NT2/D1 (cell line): Measurements from ENCODE around the gene SRP72.
A peak's percentile ranks its signal among the peaks of the same experiment; 100 is the strongest.
"Not testable (repeated sequence)": the region's sequence is repeated elsewhere in the genome, so short reads cannot be mapped to it uniquely, and the experiment has no call there.

ENCODE experiments used
- DNase-seq: peaks from one replicate; pipeline ENCODE4 v3.0.0-alpha.2; 2011; ENCODE audit warnings: low read depth, low spot score
- H3K27me3 ChIP-seq: 2 replicates; pipeline ENCODE4 v1.6.0; 2011; ENCODE audit warnings: mild to moderate bottlenecking; ENCODE audit not compliant: insufficient read length, insufficient read depth
- H3K36me3 ChIP-seq: 2 replicates; pipeline ENCODE4 v1.6.1; 2011; ENCODE audit warnings: mild to moderate bottlenecking, low read length, mixed read lengths; ENCODE audit not compliant: insufficient read depth, insufficient read length
- H3K4me1 ChIP-seq: 2 replicates; pipeline ENCODE4 v1.5.1; 2011; ENCODE audit not compliant: insufficient read depth, insufficient read length
- H3K4me3 ChIP-seq: 2 replicates; pipeline ENCODE4 v1.5.1; 2011; ENCODE audit warnings: low read depth; ENCODE audit not compliant: insufficient read length
- H3K9ac ChIP-seq: 2 replicates; pipeline ENCODE4 v1.6.0; 2011; ENCODE audit warnings: low read depth; ENCODE audit not compliant: insufficient read length
- H3K9me3 ChIP-seq: 2 replicates; pipeline ENCODE4 v1.5.1; 2011; ENCODE audit warnings: mild to moderate bottlenecking, low read length; ENCODE audit not compliant: insufficient read depth
- SUZ12 ChIP-seq: IDR thresholded peaks from 2 replicates; pipeline ENCODE4 v1.6.1; 2011; ENCODE audit not compliant: insufficient read length, insufficient read depth; ENCODE audit errors: extremely low read depth
- YY1 ChIP-seq: IDR thresholded peaks from 2 replicates; pipeline ENCODE4 v1.6.1; 2011; ENCODE audit not compliant: insufficient read length, insufficient read depth
- ZNF274 ChIP-seq: IDR thresholded peaks from 2 replicates; pipeline ENCODE4 v1.6.1; 2011; ENCODE audit warnings: mild to moderate bottlenecking, low read depth, low read length

SRP72 gene

GRCh38 chr4:56448301-56448700 lies 19.1 kb upstream of the SRP72 start:
- no peaks in the 10 kb centered on the region for H3K9me3 ChIP-seq
- no peaks in the 10 kb centered on the region for H3K4me1 ChIP-seq
- no peak overlapping the region for H3K9ac ChIP-seq
- H3K36me3 ChIP-seq = peaks cover 81% of the 10 kb centered on the region
- H3K27me3 ChIP-seq = no peaks in the 10 kb centered on the region
- no peak for TF ChIP-seq YY1
- TF ChIP-seq ZNF274 = no peak
- no peak for TF ChIP-seq SUZ12
- DNase-seq = no peak
- H3K4me3 ChIP-seq = no peak overlapping the region

- DNase-seq, H3K4me3 ChIP-seq, H3K9ac ChIP-seq, H3K9me3 ChIP-seq, H3K27me3 ChIP-seq, H3K4me1 ChIP-seq: not testable (repeated sequence)
- H3K36me3 ChIP-seq = peaks cover 80% of the 10 kb centered on the region
Observed at GRCh38 chr4:56449475-56449874, 17.9 kb upstream of the SRP72 start.

- TF ChIP-seq ZNF274 (no peak), YY1 (no peak), SUZ12 (no peak)
- DNase-seq = no peak
- no peaks in the 10 kb centered on the region for H3K9me3 ChIP-seq
- no peaks in the 10 kb centered on the region for H3K4me1 ChIP-seq
- peaks cover 81% of the 10 kb centered on the region for H3K36me3 ChIP-seq
- H3K27me3 ChIP-seq = no peaks in the 10 kb centered on the region
- H3K9ac ChIP-seq = no peak overlapping the region
- no peak overlapping the region for H3K4me3 ChIP-seq
Observed at GRCh38 chr4:56450342-56450741, 17.1 kb upstream of the SRP72 start.

GRCh38 chr4:56460085-56460484 lies 7.3 kb upstream of the SRP72 start:
- Histone ChIP-seq H3K9me3 (no peaks in the 10 kb centered on the region), H3K27me3 (no peaks in the 10 kb centered on the region), H3K9ac (no peak overlapping the region), H3K4me3 (no peak overlapping the region), H3K4me1 (no peaks in the 10 kb centered on the region), H3K36me3 (peaks cover 81% of the 10 kb centered on the region)
- DNase-seq = no peak
- no peak for TF ChIP-seq YY1
- no peak for TF ChIP-seq SUZ12
- no peak for TF ChIP-seq ZNF274

- no peaks in the 10 kb centered on the region for H3K9me3 ChIP-seq
- H3K36me3 ChIP-seq = peaks cover 61% of the 10 kb centered on the region
- H3K27me3 ChIP-seq = no peaks in the 10 kb centered on the region
- H3K4me3 ChIP-seq = no peak overlapping the region
- TF ChIP-seq SUZ12 = no peak
- no peak for TF ChIP-seq ZNF274
- H3K4me1 ChIP-seq = no peaks in the 10 kb centered on the region
- DNase-seq = no peak
- H3K9ac ChIP-seq = no peak overlapping the region
Observed at GRCh38 chr4:56462157-56462556, 5.3 kb upstream of the SRP72 start.

GRCh38 chr4:56463711-56464110 lies 3.7 kb upstream of the SRP72 start:
- Histone ChIP-seq H3K4me1 (no peaks in the 10 kb centered on the region), H3K36me3 (peaks cover 45% of the 10 kb centered on the region), H3K9ac (no peak overlapping the region), H3K27me3 (no peaks in the 10 kb centered on the region), H3K4me3 (no peak overlapping the region), H3K9me3 (no peaks in the 10 kb centered on the region)
- TF ChIP-seq SUZ12 (no peak), ZNF274 (no peak), YY1 (no peak)
- no peak for DNase-seq

- no peak overlapping the region for H3K4me3 ChIP-seq
- no peaks in the 10 kb centered on the region for H3K9me3 ChIP-seq
- H3K4me1 ChIP-seq = no peaks in the 10 kb centered on the region
- TF ChIP-seq SUZ12 (no peak), YY1 (no peak), ZNF274 (no peak)
- no peak overlapping the region for H3K9ac ChIP-seq
- no peak for DNase-seq
- no peaks in the 10 kb centered on the region for H3K27me3 ChIP-seq
- peaks cover 38% of the 10 kb centered on the region for H3K36me3 ChIP-seq
Observed at GRCh38 chr4:56464581-56464980, 2.8 kb upstream of the SRP72 start.

GRCh38 chr4:56465599-56466295 lies 1.7 kb upstream of the SRP72 start:
- H3K9ac ChIP-seq = peak overlapping the region; percentile 68
- TF ChIP-seq SUZ12 = no peak
- TF ChIP-seq ZNF274 = no peak
- no peak for TF ChIP-seq YY1
- H3K27me3 ChIP-seq = no peaks in the 10 kb centered on the region

GRCh38 chr4:56466296-56466761 lies 1.1 kb upstream of the SRP72 start:
- not testable (repeated sequence) for DNase-seq, H3K9me3 ChIP-seq, H3K4me1 ChIP-seq, H3K27me3 ChIP-seq
- Histone ChIP-seq H3K36me3 (peaks cover 30% of the 10 kb centered on the region), H3K4me3 (peak overlapping the region; percentile 90), H3K9ac (peak overlapping the region; percentile 89)

More at GRCh38 chr4:56465599-56466295, 1.7 kb upstream of the SRP72 start:
- no peaks in the 10 kb centered on the region for H3K4me1 ChIP-seq
- H3K36me3 ChIP-seq = peaks cover 36% of the 10 kb centered on the region
- H3K4me3 ChIP-seq = peak overlapping the region; percentile 90
- H3K9me3 ChIP-seq = no peaks in the 10 kb centered on the region
- no peak for DNase-seq
